ENCODE data around the gene PCNA. TPM values are rescaled to one million over a fixed set of nuclear protein-coding genes. Genes with fewer than 3 reads are reported as not detected.

Gene PCNA
- total and polyA plus RNA-seq, 10 of the 15 experiments (the other 5 are each of a cell fraction or from before 2014, with no cell fraction given), result 389 to 694 (median 540) TPM

GRCh38 chr20:5160882-5161281, 41.1 kb upstream of the PCNA start:
- no peak overlapping the region for H3K9ac ChIP-seq (ENCODE audit: control insufficient read depth, insufficient read depth, low read length)
- H3K4me3 ChIP-seq, result no peak overlapping the region
- no peak overlapping the region for H3K27ac ChIP-seq (ENCODE audit: control insufficient read depth, insufficient read depth)
- H3K4me1 ChIP-seq (ENCODE audit: control insufficient read depth, insufficient read depth, low read length), result peaks cover 2% of the 10 kb centered on the region; the same call in 1 of the 2 replicates
- intact Hi-C loops (cut with micrococcal nuclease; ENCODE audit: unreplicated experiment) (no loop called here), in situ Hi-C loops (cut with MboI) (no loop called here)
- ChIA-PET CTCF (no interaction called here), POLR2A (no interaction called here), RAD21 (ENCODE audit: unreplicated experiment) (no interaction called here), SMC1A (ENCODE audit: uncharacterized antibody, unreplicated experiment) (interaction anchor here (1.4 kb wide), 1 partner anchor 34 kb away, joined by 4 read pairs; the partner anchor contains the start of gene CDS2)
- TF ChIP-seq PAX5 (IDR thresholded peaks at IDR 0.05; ENCODE audit: borderline replicate concordance, low read depth, low read length) (no peak), MTA3 (IDR thresholded peaks at IDR 0.05; ENCODE audit: borderline replicate concordance, low read length) (no peak), IKZF2 (IDR thresholded peaks at IDR 0.05) (no peak), SUPT20H (IDR thresholded peaks at IDR 0.05; ENCODE audit: borderline replicate concordance, control insufficient read depth, low read depth, low read length) (no peak), YBX1 (IDR thresholded peaks at IDR 0.05) (no peak), SMAD1 (IDR thresholded peaks at IDR 0.05; ENCODE audit: low read depth, partially characterized antibody) (no peak), SP1 (IDR thresholded peaks at IDR 0.05; ENCODE audit: low read depth, low read length) (no peak), ESRRA (IDR thresholded peaks at IDR 0.05; ENCODE audit: low read length) (no peak)
- no peaks in the 10 kb centered on the region for H3K27me3 ChIP-seq (replicated peaks in 1 of 2; ENCODE audit: control insufficient read depth in 2 of 2, insufficient read depth in 2 of 2, low read length in 1 of 2)
- ATAC-seq (no peak), DNase-seq (ENCODE audit: low read depth, low spot score) (no peak), FAIRE-seq (no peak)
- no peak overlapping the region for H3K4me2 ChIP-seq (ENCODE audit: control insufficient read depth, insufficient read depth)
- no peaks in the 10 kb centered on the region; the same call in none of the 2 replicates for H3K79me2 ChIP-seq (ENCODE audit: control insufficient read depth, insufficient read depth, low read length)
- H2AFZ ChIP-seq (ENCODE audit: control insufficient read depth, low read depth, low read length), result no peak overlapping the region
- H3K36me3 ChIP-seq (ENCODE audit: control insufficient read depth in 2 of 2, insufficient read depth in 2 of 2, low read length in 1 of 2), result no peaks in the 10 kb centered on the region
- H3K9me3 ChIP-seq (replicated peaks; ENCODE audit: control insufficient read depth, insufficient read depth, low read length), result no peaks in the 10 kb centered on the region
- no TSS peak for BruUV-seq (replicated peaks)
- no peaks in the 10 kb centered on the region; the same call in 1 of the 2 replicates for H4K20me1 ChIP-seq (ENCODE audit: control insufficient read depth, insufficient read depth)

- intact Hi-C loops (cut with micrococcal nuclease; ENCODE audit: unreplicated experiment), result no loop called here
- ChIA-PET RAD21 (ENCODE audit: unreplicated experiment) (no interaction called here), CTCF (no interaction called here)
- no peak for TF ChIP-seq ZBTB33 (IDR thresholded peaks at IDR 0.05)
- TF ChIP-seq JUNB (IDR thresholded peaks at IDR 0.05), result no peak
- TF ChIP-seq TCF3 (IDR thresholded peaks at IDR 0.05; ENCODE audit: borderline replicate concordance, insufficient read depth, low read depth, low read length), result no peak
- TF ChIP-seq CHD1 (IDR thresholded peaks at IDR 0.05; ENCODE audit: low read depth, low read length), result no peak
- TF ChIP-seq NFYA (IDR thresholded peaks at IDR 0.05; ENCODE audit: borderline replicate concordance, low read depth, low read length), result no peak
- TF ChIP-seq PAX5 (IDR thresholded peaks at IDR 0.05; ENCODE audit: borderline replicate concordance, low read depth, low read length), result no peak
- no peak for TF ChIP-seq USF1 (IDR thresholded peaks at IDR 0.05; ENCODE audit: borderline replicate concordance, extremely low read length, insufficient read depth, low read depth, low read length)
- no peak for TF ChIP-seq SMARCA5 (IDR thresholded peaks at IDR 0.05)
- no peak for TF ChIP-seq SUZ12 (IDR thresholded peaks at IDR 0.05; ENCODE audit: unreplicated experiment)
- TF ChIP-seq SRF (IDR thresholded peaks at IDR 0.05; ENCODE audit: low read depth in 2 of 2, low read length in 2 of 2), result no peak
- no peak for TF ChIP-seq RELA (IDR thresholded peaks at IDR 0.05; ENCODE audit: borderline replicate concordance, partially characterized antibody)
These were observed 40.2 kb upstream of the PCNA start for GRCh38 chr20:5159928-5160327.

More at GRCh38 chr20:5159928-5160327, 40.2 kb upstream of the PCNA start:
- no peaks in the 10 kb centered on the region; the same call in 1 of the 2 replicates for H4K20me1 ChIP-seq (ENCODE audit: control insufficient read depth, insufficient read depth)
- no TSS peak for BruUV-seq (replicated peaks)
- H3K9ac ChIP-seq (ENCODE audit: control insufficient read depth, insufficient read depth, low read length), result no peak overlapping the region
- no peak overlapping the region for H3K27ac ChIP-seq (ENCODE audit: control insufficient read depth, insufficient read depth)
- ATAC-seq, result no peak
- no peak for DNase-seq (ENCODE audit: low read depth, low spot score)
- H3K9me3 ChIP-seq (replicated peaks; ENCODE audit: control insufficient read depth, insufficient read depth, low read length), result no peaks in the 10 kb centered on the region
- no peak overlapping the region for H3K4me3 ChIP-seq
- in situ Hi-C loops (cut with MboI), result no loop called here
- H3K4me1 ChIP-seq (ENCODE audit: control insufficient read depth, insufficient read depth, low read length), result peaks cover 2% of the 10 kb centered on the region; the same call in 1 of the 2 replicates
- H2AFZ ChIP-seq (ENCODE audit: control insufficient read depth, low read depth, low read length), result no peak overlapping the region
- ChIA-PET POLR2A (no interaction called here), SMC1A (ENCODE audit: uncharacterized antibody, unreplicated experiment) (no interaction called here)
- WGBS (ENCODE audit: insufficient coverage, insufficient replicate concordance, low lambda C conversion rate, missing lambda C conversion rate), result 83% methylated on average over 3 of the region's 3 CpGs
- no peaks in the 10 kb centered on the region for H3K27me3 ChIP-seq (replicated peaks in 1 of 2; ENCODE audit: control insufficient read depth in 2 of 2, insufficient read depth in 2 of 2, low read length in 1 of 2)
- no peaks in the 10 kb centered on the region for H3K36me3 ChIP-seq (ENCODE audit: control insufficient read depth in 2 of 2, insufficient read depth in 2 of 2, low read length in 1 of 2)
- H3K79me2 ChIP-seq (ENCODE audit: control insufficient read depth, insufficient read depth, low read length), result no peaks in the 10 kb centered on the region; the same call in none of the 2 replicates
- H3K4me2 ChIP-seq (ENCODE audit: control insufficient read depth, insufficient read depth), result no peak overlapping the region
- FAIRE-seq, result no peak
